HepG2 (cell line): ENCODE measurements around the gene C16orf89.

Experiments
- AHDC1 ChIP-seq: sonication (generic); formaldehyde crosslinking; IDR thresholded peaks from 2 replicates; pipeline ENCODE4 v1.5.1; 2020; ENCODE audit warnings: mild to moderate bottlenecking, missing genetic modification reagents, borderline replicate concordance
- ATF2 ChIP-seq: sonication (generic); formaldehyde crosslinking; IDR thresholded peaks from 2 replicates; pipeline ENCODE4 v1.4.0; 2020; ENCODE audit warnings: missing genetic modification reagents
- FOXA1 ChIP-seq, 2 experiments: fragments of 450-650 bp in 1 of 2; sonication (generic) in 1 of 2; formaldehyde crosslinking in 1 of 2; IDR thresholded peaks; 2 replicates each; pipeline versions ENCODE4 v1.4.0 to v1.6.1; 2016 to 2020; ENCODE audit warnings: missing genetic modification reagents in 1 of 2
- ZNF136 ChIP-seq: sonication (generic); formaldehyde crosslinking; IDR thresholded peaks from 2 replicates; pipeline ENCODE4 v1.8.1; 2022; ENCODE audit warnings: low read depth, mild to moderate bottlenecking, moderate library complexity, missing genetic modification reagents
- TF ChIP-seq, protein P1 (sequence below): sonication (generic); formaldehyde crosslinking; IDR thresholded peaks from 2 replicates; pipeline ENCODE4 v1.5.0; 2020; ENCODE audit warnings: mild to moderate bottlenecking, missing genetic modification reagents, moderate library complexity

- no peak for TF ChIP-seq ZNF136 (CRISPR knock-in tag)
- no peak for TF ChIP-seq AHDC1 (CRISPR knock-in tag)
- no peak for TF ChIP-seq FOXA1 (IDR thresholded peaks at IDR 0.05)
- no peak for TF ChIP-seq FOXA1 (CRISPR knock-in tag; IDR thresholded peaks at IDR 0.05)
- TF ChIP-seq, protein P1, sequence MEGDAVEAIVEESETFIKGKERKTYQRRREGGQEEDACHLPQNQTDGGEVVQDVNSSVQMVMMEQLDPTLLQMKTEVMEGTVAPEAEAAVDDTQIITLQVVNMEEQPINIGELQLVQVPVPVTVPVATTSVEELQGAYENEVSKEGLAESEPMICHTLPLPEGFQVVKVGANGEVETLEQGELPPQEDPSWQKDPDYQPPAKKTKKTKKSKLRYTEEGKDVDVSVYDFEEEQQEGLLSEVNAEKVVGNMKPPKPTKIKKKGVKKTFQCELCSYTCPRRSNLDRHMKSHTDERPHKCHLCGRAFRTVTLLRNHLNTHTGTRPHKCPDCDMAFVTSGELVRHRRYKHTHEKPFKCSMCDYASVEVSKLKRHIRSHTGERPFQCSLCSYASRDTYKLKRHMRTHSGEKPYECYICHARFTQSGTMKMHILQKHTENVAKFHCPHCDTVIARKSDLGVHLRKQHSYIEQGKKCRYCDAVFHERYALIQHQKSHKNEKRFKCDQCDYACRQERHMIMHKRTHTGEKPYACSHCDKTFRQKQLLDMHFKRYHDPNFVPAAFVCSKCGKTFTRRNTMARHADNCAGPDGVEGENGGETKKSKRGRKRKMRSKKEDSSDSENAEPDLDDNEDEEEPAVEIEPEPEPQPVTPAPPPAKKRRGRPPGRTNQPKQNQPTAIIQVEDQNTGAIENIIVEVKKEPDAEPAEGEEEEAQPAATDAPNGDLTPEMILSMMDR (CRISPR knock-in tag), result no peak
- no peak for TF ChIP-seq ATF2 (CRISPR knock-in tag)
These were observed at the start of gene C16orf89 for GRCh38 chr16:5065813-5066212.
